Neural cell (in vitro differentiated cells): ENCODE measurements around the gene PELI2. TPM values are rescaled to one million over a fixed set of nuclear protein-coding genes. Genes with fewer than 3 reads are reported as not detected.

Experiments used
- H2AFZ ChIP-seq: fragments of 200-600, 300-800 bp; sonication (generic), shearing (Covaris generic); 2 replicates; pipeline ENCODE4 v1.6.0; 2014; ENCODE audit warnings: low read depth, mild to moderate bottlenecking, antibody characterized with exemption, low read length, moderate library complexity
- H3F3A ChIP-seq: fragments of 200-600 bp; shearing (Covaris generic); 2 replicates; pipeline ENCODE4 v1.6.1; 2016; ENCODE audit warnings: mild to moderate bottlenecking, moderate library complexity, mixed read lengths, antibody characterized with exemption, low read length; ENCODE audit not compliant: insufficient read depth, poor library complexity, severe bottlenecking
- H3K27ac ChIP-seq: fragments of 200-600, 300-800 bp; sonication (generic), shearing (Covaris generic); 2 replicates; pipeline ENCODE4 v1.5.1; 2014; ENCODE audit warnings: mild to moderate bottlenecking, low read length, moderate library complexity
- H3K27me3 ChIP-seq: fragments of 300-800, 200-600 bp; sonication (generic), shearing (Covaris generic); 2 replicates; pipeline ENCODE4 v1.6.0; 2014; ENCODE audit warnings: mild to moderate bottlenecking, low read depth, low read length, moderate library complexity; ENCODE audit not compliant: insufficient read depth
- H3K36me3 ChIP-seq: fragments of 300-800, 200-600 bp; sonication (generic), shearing (Covaris generic); 2 replicates; pipeline ENCODE4 v1.5.1; 2014; ENCODE audit warnings: mild to moderate bottlenecking, antibody characterized with exemption, low read length, moderate library complexity; ENCODE audit not compliant: insufficient read depth
- H3K4me2 ChIP-seq: fragments of 300-800, 200-600 bp; sonication (generic), shearing (Covaris generic); 2 replicates; pipeline ENCODE4 v1.6.0; 2014; ENCODE audit warnings: mild to moderate bottlenecking, low read length
- H3K4me3 ChIP-seq: fragments of 300-800, 200-600 bp; sonication (generic), shearing (Covaris generic); 2 replicates; pipeline ENCODE4 v1.5.1; 2014; ENCODE audit warnings: mild to moderate bottlenecking, low read length, moderate library complexity
- H3K79me2 ChIP-seq: fragments of 200-600 bp; shearing (Covaris generic); replicated peaks from 2 replicates; pipeline ENCODE4 v1.6.0; 2014; ENCODE audit warnings: mild to moderate bottlenecking, low read length, moderate library complexity; ENCODE audit not compliant: insufficient read depth
- H3K9ac ChIP-seq: fragments of 300-800, 200-600 bp; sonication (generic), shearing (Covaris generic); 2 replicates; pipeline ENCODE4 v1.6.1; 2016; ENCODE audit warnings: mild to moderate bottlenecking, low read length, mixed read lengths
- H3K9me2 ChIP-seq: fragments of 200-600 bp; shearing (Covaris generic); 2 replicates; pipeline ENCODE4 v1.6.1; 2016; ENCODE audit warnings: mild to moderate bottlenecking, low read length, mixed read lengths; ENCODE audit not compliant: insufficient read depth
- H3K9me3 ChIP-seq: fragments of 200-600, 300-800 bp; sonication (generic), shearing (Covaris generic); 2 replicates; pipeline ENCODE4 v1.6.1; 2016; ENCODE audit warnings: mild to moderate bottlenecking, mixed run types, low read length, moderate library complexity, mixed read lengths
- H4K20me1 ChIP-seq: fragments of 200-600 bp; shearing (Covaris generic); 2 replicates; pipeline ENCODE4 v1.6.1; 2016; ENCODE audit warnings: mild to moderate bottlenecking, mixed run types; ENCODE audit not compliant: insufficient read depth
- EP300 ChIP-seq: fragments of 450-650 bp; conservative IDR thresholded peaks from 2 replicates; pipeline ENCODE4 v1.6.1; 2014; ENCODE audit warnings: antibody characterized with exemption, mild to moderate bottlenecking, moderate library complexity; ENCODE audit not compliant: poor library complexity, severe bottlenecking
- EZH2 ChIP-seq: fragments of 200-600, 300-800 bp; shearing (Covaris generic), sonication (generic); IDR thresholded peaks from 2 replicates; pipeline ENCODE4 v1.6.1; 2014; ENCODE audit warnings: antibody characterized with exemption, low read length, borderline replicate concordance, mild to moderate bottlenecking; ENCODE audit not compliant: insufficient read depth, poor library complexity, severe bottlenecking
- MXI1 ChIP-seq: fragments of 450-650 bp; conservative IDR thresholded peaks from 2 replicates; pipeline ENCODE4 v1.6.1; 2014; ENCODE audit warnings: antibody characterized with exemption, mild to moderate bottlenecking; ENCODE audit not compliant: poor library complexity, severe bottlenecking
- POLR2AphosphoS5 ChIP-seq: IDR thresholded peaks from 2 replicates; pipeline ENCODE4 v1.6.1; 2012
- RAD21 ChIP-seq: fragments of 450-650 bp; conservative IDR thresholded peaks from 2 replicates; pipeline ENCODE4 v1.6.1; 2014; ENCODE audit warnings: antibody characterized with exemption, mild to moderate bottlenecking, moderate library complexity
- SMC3 ChIP-seq: fragments of 450-650 bp; conservative IDR thresholded peaks from 2 replicates; pipeline ENCODE4 v1.6.1; 2014; ENCODE audit warnings: antibody characterized with exemption, mild to moderate bottlenecking, moderate library complexity; ENCODE audit not compliant: poor library complexity
- TAF1 ChIP-seq: IDR thresholded peaks from 2 replicates; pipeline ENCODE4 v1.6.1; 2012; ENCODE audit warnings: low read depth
- polyA plus RNA-seq: library from polyadenylated mRNA; depleted of rRNA; stranded (reverse); fragments of >200 nt; gene quantifications from 2 replicates; pipeline ENCODE4 v1.2.3, GENCODE V29; 2014
- TF ChIP-seq, protein P1 (sequence below): fragments of 450-650 bp; IDR thresholded peaks from 2 replicates; pipeline ENCODE4 v1.5.1; 2014; ENCODE audit warnings: antibody characterized with exemption, mild to moderate bottlenecking, moderate library complexity; ENCODE audit not compliant: poor library complexity, severe bottlenecking
- TF ChIP-seq, protein P2 (sequence below): IDR thresholded peaks from 2 replicates; pipeline ENCODE4 v1.6.1; 2012; ENCODE audit warnings: borderline replicate concordance

The PELI2 gene
- polyA plus RNA-seq, 1 donor from 2014 or later = 5.3 TPM

- H3K9ac ChIP-seq = no peak overlapping the region
- no peaks in the 10 kb centered on the region for H3F3A ChIP-seq
- no peak overlapping the region for H3K4me2 ChIP-seq
- no peaks in the 10 kb centered on the region for H3K9me3 ChIP-seq
- TF ChIP-seq TAF1 = no peak
- H3K79me2 ChIP-seq = peaks cover 21% of the 10 kb centered on the region
- no peak overlapping the region for H3K4me3 ChIP-seq
- H3K27ac ChIP-seq = no peak overlapping the region
- no peaks in the 10 kb centered on the region for H4K20me1 ChIP-seq
- H3K27me3 ChIP-seq = no peaks in the 10 kb centered on the region
- H3K9me2 ChIP-seq = no peaks in the 10 kb centered on the region
- no peak overlapping the region for H2AFZ ChIP-seq
- no peaks in the 10 kb centered on the region for H3K36me3 ChIP-seq
Measured at GRCh38 chr14:56193347-56193746, 75.1 kb downstream of the PELI2 start.

DNA sequence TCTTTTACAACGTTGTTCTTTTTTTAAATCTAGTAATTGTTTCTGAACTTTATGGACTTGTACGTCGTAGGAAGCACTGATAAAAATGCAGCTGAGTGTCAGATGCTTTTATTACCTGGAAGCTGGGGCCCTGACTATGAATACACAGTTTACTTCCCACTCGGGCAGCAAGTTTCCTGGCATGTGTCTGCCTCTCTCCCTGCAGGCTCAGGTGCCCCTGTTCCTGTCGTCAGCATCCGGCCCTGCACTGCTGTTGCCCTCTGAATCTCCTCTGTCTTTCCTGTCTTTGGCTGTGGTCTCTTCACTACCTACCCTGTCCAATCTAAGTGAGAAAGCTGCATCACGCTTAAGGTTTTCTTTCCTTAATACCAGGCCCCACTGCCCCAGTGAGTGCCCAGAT is 75.8 kb downstream of the PELI2 start:
- no peak overlapping the region for H3K4me3 ChIP-seq
- H3K36me3 ChIP-seq = no peaks in the 10 kb centered on the region

GRCh38 chr14:56195223-56195622 is 77.0 kb downstream of the PELI2 start:
- Histone ChIP-seq H3K79me2 (peaks cover 38% of the 10 kb centered on the region), H3K9ac (no peak overlapping the region), H3K36me3 (no peaks in the 10 kb centered on the region), H2AFZ (no peak overlapping the region), H3F3A (no peaks in the 10 kb centered on the region), H3K4me3 (no peak overlapping the region), H4K20me1 (no peaks in the 10 kb centered on the region), H3K27ac (no peak overlapping the region), H3K4me2 (no peak overlapping the region), H3K27me3 (no peaks in the 10 kb centered on the region), H3K9me2 (no peaks in the 10 kb centered on the region), H3K9me3 (no peaks in the 10 kb centered on the region)
- TF ChIP-seq SMC3 (no peak), POLR2AphosphoS5 (no peak), EP300 (no peak), MXI1 (no peak), EZH2 (no peak)
- TF ChIP-seq, protein P1, sequence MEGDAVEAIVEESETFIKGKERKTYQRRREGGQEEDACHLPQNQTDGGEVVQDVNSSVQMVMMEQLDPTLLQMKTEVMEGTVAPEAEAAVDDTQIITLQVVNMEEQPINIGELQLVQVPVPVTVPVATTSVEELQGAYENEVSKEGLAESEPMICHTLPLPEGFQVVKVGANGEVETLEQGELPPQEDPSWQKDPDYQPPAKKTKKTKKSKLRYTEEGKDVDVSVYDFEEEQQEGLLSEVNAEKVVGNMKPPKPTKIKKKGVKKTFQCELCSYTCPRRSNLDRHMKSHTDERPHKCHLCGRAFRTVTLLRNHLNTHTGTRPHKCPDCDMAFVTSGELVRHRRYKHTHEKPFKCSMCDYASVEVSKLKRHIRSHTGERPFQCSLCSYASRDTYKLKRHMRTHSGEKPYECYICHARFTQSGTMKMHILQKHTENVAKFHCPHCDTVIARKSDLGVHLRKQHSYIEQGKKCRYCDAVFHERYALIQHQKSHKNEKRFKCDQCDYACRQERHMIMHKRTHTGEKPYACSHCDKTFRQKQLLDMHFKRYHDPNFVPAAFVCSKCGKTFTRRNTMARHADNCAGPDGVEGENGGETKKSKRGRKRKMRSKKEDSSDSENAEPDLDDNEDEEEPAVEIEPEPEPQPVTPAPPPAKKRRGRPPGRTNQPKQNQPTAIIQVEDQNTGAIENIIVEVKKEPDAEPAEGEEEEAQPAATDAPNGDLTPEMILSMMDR = no peak

More for the DNA sequence above, 75.8 kb downstream of the PELI2 start:
- no peak for TF ChIP-seq EZH2
- TF ChIP-seq SMC3 = no peak
- TF ChIP-seq POLR2AphosphoS5 = no peak
- TF ChIP-seq TAF1 = no peak
- TF ChIP-seq, protein P2, sequence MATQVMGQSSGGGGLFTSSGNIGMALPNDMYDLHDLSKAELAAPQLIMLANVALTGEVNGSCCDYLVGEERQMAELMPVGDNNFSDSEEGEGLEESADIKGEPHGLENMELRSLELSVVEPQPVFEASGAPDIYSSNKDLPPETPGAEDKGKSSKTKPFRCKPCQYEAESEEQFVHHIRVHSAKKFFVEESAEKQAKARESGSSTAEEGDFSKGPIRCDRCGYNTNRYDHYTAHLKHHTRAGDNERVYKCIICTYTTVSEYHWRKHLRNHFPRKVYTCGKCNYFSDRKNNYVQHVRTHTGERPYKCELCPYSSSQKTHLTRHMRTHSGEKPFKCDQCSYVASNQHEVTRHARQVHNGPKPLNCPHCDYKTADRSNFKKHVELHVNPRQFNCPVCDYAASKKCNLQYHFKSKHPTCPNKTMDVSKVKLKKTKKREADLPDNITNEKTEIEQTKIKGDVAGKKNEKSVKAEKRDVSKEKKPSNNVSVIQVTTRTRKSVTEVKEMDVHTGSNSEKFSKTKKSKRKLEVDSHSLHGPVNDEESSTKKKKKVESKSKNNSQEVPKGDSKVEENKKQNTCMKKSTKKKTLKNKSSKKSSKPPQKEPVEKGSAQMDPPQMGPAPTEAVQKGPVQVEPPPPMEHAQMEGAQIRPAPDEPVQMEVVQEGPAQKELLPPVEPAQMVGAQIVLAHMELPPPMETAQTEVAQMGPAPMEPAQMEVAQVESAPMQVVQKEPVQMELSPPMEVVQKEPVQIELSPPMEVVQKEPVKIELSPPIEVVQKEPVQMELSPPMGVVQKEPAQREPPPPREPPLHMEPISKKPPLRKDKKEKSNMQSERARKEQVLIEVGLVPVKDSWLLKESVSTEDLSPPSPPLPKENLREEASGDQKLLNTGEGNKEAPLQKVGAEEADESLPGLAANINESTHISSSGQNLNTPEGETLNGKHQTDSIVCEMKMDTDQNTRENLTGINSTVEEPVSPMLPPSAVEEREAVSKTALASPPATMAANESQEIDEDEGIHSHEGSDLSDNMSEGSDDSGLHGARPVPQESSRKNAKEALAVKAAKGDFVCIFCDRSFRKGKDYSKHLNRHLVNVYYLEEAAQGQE = no peak
- TF ChIP-seq MXI1 = no peak
- TF ChIP-seq, protein P1 = no peak
- TF ChIP-seq EP300 = no peak
- TF ChIP-seq RAD21 = no peak
- H3K79me2 ChIP-seq = peaks cover 28% of the 10 kb centered on the region
- no peaks in the 10 kb centered on the region for H4K20me1 ChIP-seq
- H3K9me3 ChIP-seq = no peaks in the 10 kb centered on the region
- H3K9me2 ChIP-seq = no peaks in the 10 kb centered on the region
- H3K4me2 ChIP-seq = no peak overlapping the region
- H3F3A ChIP-seq = no peaks in the 10 kb centered on the region
- no peaks in the 10 kb centered on the region for H3K27me3 ChIP-seq
- H3K27ac ChIP-seq = no peak overlapping the region
- H2AFZ ChIP-seq = no peak overlapping the region
- H3K9ac ChIP-seq = no peak overlapping the region
